ENCODE data around the gene LSM6. TPM values are rescaled to one million over a fixed set of nuclear protein-coding genes. Genes with fewer than 3 reads are reported as not detected.

LSM6 gene
- 10 to 100 TPM in 4 of 5 donors, 1 to 10 TPM in 1; 1.8 to 55.4 (median 22.8) TPM for total RNA-seq
- 10 to 100 TPM; 32.5 to 93.8 (median 57.7) TPM for polyA plus RNA-seq
- long read RNA-seq, donor 1, transcript LSM6-201 (4 exons, 2,259 nt): major isoform, 12 of 13 reads
- long read RNA-seq, donor 1, partial matches to known transcripts: 0 of 13 reads
- long read RNA-seq, donor 1, other reads (novel, unspliced or antisense): 0 of 13 reads
- long read RNA-seq, donor 2, transcript LSM6-201 (4 exons, 2,259 nt): major isoform, 17 of 22 reads
- long read RNA-seq, donor 2, partial matches to known transcripts: 0 of 22 reads
- long read RNA-seq, donor 2, other reads (novel, unspliced or antisense): 0 of 22 reads
- long read RNA-seq, donor 3, transcript LSM6-201 (4 exons, 2,259 nt): major isoform, 14 of 15 reads
- long read RNA-seq, donor 3, partial matches to known transcripts: 0 of 15 reads
- long read RNA-seq, donor 3, other reads (novel, unspliced or antisense): 0 of 15 reads
- long read RNA-seq, donor 4, partial matches to known transcripts: 0 of 1 reads
- long read RNA-seq, donor 4, other reads (novel, unspliced or antisense): 0 of 1 reads
- long read RNA-seq, donor 5, transcript LSM6-201 (4 exons, 2,259 nt): major isoform, 33 of 35 reads
- long read RNA-seq, donor 5, partial matches to known transcripts: 0 of 35 reads
- long read RNA-seq, donor 5, other reads (novel, unspliced or antisense): 0 of 35 reads
- long read RNA-seq, donor 6, transcript LSM6-201 (4 exons, 2,259 nt): major isoform, 56 of 62 reads
- long read RNA-seq, donor 6, partial matches to known transcripts: 0 of 62 reads
- long read RNA-seq, donor 6, other reads (novel, unspliced or antisense): 0 of 62 reads
- long read RNA-seq, donor 7, transcript LSM6-201 (4 exons, 2,259 nt): major isoform, 23 of 25 reads
- long read RNA-seq, donor 7, partial matches to known transcripts: 0 of 25 reads
- long read RNA-seq, donor 7, other reads (novel, unspliced or antisense): 0 of 25 reads
- long read RNA-seq, donor 8, transcript LSM6-201 (4 exons, 2,259 nt): major isoform, 34 of 36 reads
- long read RNA-seq, donor 8, partial matches to known transcripts: 0 of 36 reads
- long read RNA-seq, donor 8, other reads (novel, unspliced or antisense): 0 of 36 reads
- long read RNA-seq, donor 9, transcript LSM6-201 (4 exons, 2,259 nt): major isoform, 16 of 19 reads
- long read RNA-seq, donor 9, partial matches to known transcripts: 0 of 19 reads
- long read RNA-seq, donor 9, other reads (novel, unspliced or antisense): 0 of 19 reads
- long read RNA-seq, donor 10, transcript LSM6-201 (4 exons, 2,259 nt): major isoform, 11 of 11 reads
- long read RNA-seq, donor 10, partial matches to known transcripts: 0 of 11 reads
- long read RNA-seq, donor 10, other reads (novel, unspliced or antisense): 0 of 11 reads

- peak within 1 kb of the TSS; percentile 90 to 98 (median 93) for H3K27ac ChIP-seq
- H3K9me3 ChIP-seq: no peaks in the 10 kb centered on the region
- DNase-seq: peak; percentile 89 to 96
- no peaks in the 10 kb centered on the region for H3K27me3 ChIP-seq
- TF ChIP-seq EP300 (IDR thresholded peaks at IDR 0.05) (no peak), POLR2AphosphoS5 (IDR thresholded peaks at IDR 0.05) (peak; percentile 73 to 89 (median 81)), POLR2A (IDR thresholded peaks at IDR 0.05) (peak in 1 of 4 donors; percentile 35), CTCF (IDR thresholded peaks at IDR 0.05) (peak in 1 of 7 experiments; percentile 17)
- no peaks in the 10 kb centered on the region for H3K36me3 ChIP-seq
- H3K4me1 ChIP-seq: peaks cover 24 to 51% (median 38%) of the 10 kb centered on the region in 4 donors
- intact Hi-C loops (cut with DNase I; ENCODE audit: low total_unique reads): no loop called here
- WGBS, 5 donors: 0% methylated on average over 30 to 75 of the region's 75 CpGs
- peak within 1 kb of the TSS; percentile 72 to 89 (median 84) for H3K4me3 ChIP-seq
Measured at GRCh38 chr4:146175541-146176453, at the start of gene LSM6. Gene LSM6, plus strand, starts transcription at chr4:146175718. Its CDS starts 7,204 bp downstream, at chr4:146182922.

- Histone ChIP-seq H3K27me3 (no peaks in the 10 kb centered on the region), H3K4me1 (no peaks in the 10 kb centered on the region), H3K27ac (no peak overlapping the region), H3K9me3 (no peaks in the 10 kb centered on the region), H3K36me3 (no peaks in the 10 kb centered on the region), H3K4me3 (no peak overlapping the region)
- no peak for DNase-seq
- intact Hi-C loops (cut with DNase I; ENCODE audit: low total_unique reads): no loop called here
- TF ChIP-seq EP300 (IDR thresholded peaks at IDR 0.05): no peak
- no peak for TF ChIP-seq POLR2A (IDR thresholded peaks at IDR 0.05)
- no peak for TF ChIP-seq CTCF (IDR thresholded peaks at IDR 0.05)
- no peak for TF ChIP-seq POLR2AphosphoS5 (IDR thresholded peaks at IDR 0.05)
- 80 to 90% (median 86%) methylated on average over 7 of the region's 7 CpGs for WGBS, 5 donors
Measured at GRCh38 chr4:146132445-146132844, 43.1 kb upstream of the LSM6 start.

- peak in 1 of 2 donors; percentile 33 for DNase-seq
- 42 to 62% (median 49%) methylated on average over 8 of the region's 8 CpGs for WGBS, 5 donors
- H3K36me3 ChIP-seq: no peaks in the 10 kb centered on the region
- TF ChIP-seq POLR2A (IDR thresholded peaks at IDR 0.05) (no peak), POLR2AphosphoS5 (IDR thresholded peaks at IDR 0.05) (no peak), EP300 (IDR thresholded peaks at IDR 0.05) (no peak), CTCF (IDR thresholded peaks at IDR 0.05) (no peak)
- no peaks in the 10 kb centered on the region for H3K4me1 ChIP-seq
- H3K4me3 ChIP-seq: no peak overlapping the region
- H3K9me3 ChIP-seq: no peaks in the 10 kb centered on the region
- no peaks in the 10 kb centered on the region for H3K27me3 ChIP-seq
- H3K27ac ChIP-seq: no peak overlapping the region
- intact Hi-C loops (cut with DNase I; ENCODE audit: low total_unique reads): no loop called here
Measured at GRCh38 chr4:146134761-146135445, 40.6 kb upstream of the LSM6 start.

Measured in stomach (tissue), 19 donors.